ENCODE results near the gene AMT. TPM values are rescaled to one million over a fixed set of nuclear protein-coding genes. Genes with fewer than 3 reads are reported as not detected.

Gene AMT
- total RNA-seq, 1 experiment from 2014 or later = 3.7 TPM

GRCh38 chr3:49469037-49469935, 47.0 kb upstream of the AMT start:
- POLR2A ChIA-PET = interaction anchor here (0.6 to 5.7 kb wide), 34 partner anchors 7 to 896 kb away, joined by 3 to 83 read pairs (median 5); partner anchors contain the start of genes ARIH2, DALRD3, GPX1 and IMPDH2
- CTCF ChIA-PET = interaction anchor here (0.6 to 1.4 kb wide), 7 partner anchors 16 to 431 kb away, joined by 3 to 6 read pairs (median 3); no protein-coding TSS in a partner anchor
- peak; percentile 86 for DNase-seq (ENCODE audit: unreplicated experiment)
- intact Hi-C loops (cut with micrococcal nuclease) = no loop called here
- peaks cover 4% of the 10 kb centered on the region for H3K36me3 Mint-ChIP-seq (ENCODE audit: insufficient read depth, unreplicated experiment)
- TF ChIP-seq CTCF (IDR thresholded peaks at IDR 0.05; ENCODE audit: unreplicated experiment) = no peak
- peak overlapping the region; percentile 88 for H3K27ac Mint-ChIP-seq (ENCODE audit: low read depth, unreplicated experiment)
- no peaks in the 10 kb centered on the region for H3K27me3 Mint-ChIP-seq (ENCODE audit: insufficient read depth, unreplicated experiment)
- peak overlapping the region; percentile 89 for H3K4me3 Mint-ChIP-seq (ENCODE audit: unreplicated experiment)
- BruUV-seq (replicated peaks) = TSS peak; percentile 62
- H3K4me1 Mint-ChIP-seq (ENCODE audit: insufficient read depth, unreplicated experiment) = peaks cover 19% of the 10 kb centered on the region
- H3K9me3 Mint-ChIP-seq (ENCODE audit: unreplicated experiment) = no peaks in the 10 kb centered on the region

GRCh38 chr3:49466085-49466484, 43.8 kb upstream of the AMT start:
- no peak for TF ChIP-seq CTCF (IDR thresholded peaks at IDR 0.05; ENCODE audit: unreplicated experiment)
- DNase-seq (ENCODE audit: unreplicated experiment) = no peak
- ChIA-PET CTCF (interaction anchor here (0.6 kb wide), 1 partner anchor 856 kb away, joined by 3 read pairs; no protein-coding TSS in a partner anchor), POLR2A (interaction anchor here (0.6 to 0.7 kb wide), 2 partner anchors 25 to 188 kb away, joined by 3 read pairs; no protein-coding TSS in a partner anchor)
- Mint-ChIP-seq H3K27ac (ENCODE audit: low read depth, unreplicated experiment) (no peak overlapping the region), H3K27me3 (ENCODE audit: insufficient read depth, unreplicated experiment) (no peaks in the 10 kb centered on the region), H3K36me3 (ENCODE audit: insufficient read depth, unreplicated experiment) (no peaks in the 10 kb centered on the region), H3K9me3 (ENCODE audit: unreplicated experiment) (no peaks in the 10 kb centered on the region), H3K4me1 (ENCODE audit: insufficient read depth, unreplicated experiment) (peaks cover 20% of the 10 kb centered on the region), H3K4me3 (ENCODE audit: unreplicated experiment) (no peak overlapping the region)
- intact Hi-C loops (cut with micrococcal nuclease) = no loop called here
- no TSS peak for BruUV-seq (replicated peaks)

- peaks cover 21% of the 10 kb centered on the region for H3K4me1 Mint-ChIP-seq (ENCODE audit: insufficient read depth, unreplicated experiment)
- intact Hi-C loops (cut with micrococcal nuclease) = no loop called here
Measured at GRCh38 chr3:49465270-49466034, 43.2 kb upstream of the AMT start.

More at GRCh38 chr3:49465270-49466034, 43.2 kb upstream of the AMT start:
- H3K9me3 Mint-ChIP-seq (ENCODE audit: unreplicated experiment) = no peaks in the 10 kb centered on the region
- no TSS peak for BruUV-seq (replicated peaks)
- ChIA-PET CTCF (interaction anchor here (0.6 kb wide), 2 partner anchors 7 to 855 kb away, joined by 3 read pairs; no protein-coding TSS in a partner anchor), POLR2A (interaction anchor here (0.6 to 0.7 kb wide), 2 partner anchors 25 to 187 kb away, joined by 3 read pairs; no protein-coding TSS in a partner anchor)
- no peak overlapping the region for H3K4me3 Mint-ChIP-seq (ENCODE audit: unreplicated experiment)
- no peaks in the 10 kb centered on the region for H3K36me3 Mint-ChIP-seq (ENCODE audit: insufficient read depth, unreplicated experiment)
- peak; percentile 66 for DNase-seq (ENCODE audit: unreplicated experiment)
- TF ChIP-seq CTCF (IDR thresholded peaks at IDR 0.05; ENCODE audit: unreplicated experiment) = no peak
- no peak overlapping the region for H3K27ac Mint-ChIP-seq (ENCODE audit: low read depth, unreplicated experiment)
- no peaks in the 10 kb centered on the region for H3K27me3 Mint-ChIP-seq (ENCODE audit: insufficient read depth, unreplicated experiment)

All from MCF 10A (cell line).